ENCODE data around the gene CLIP1.

GRCh38 chr12:122327494-122328385, 94.7 kb downstream of the CLIP1 start:
- TF ChIP-seq POLR2A (IDR thresholded peaks at IDR 0.05) (no peak), CTCF (IDR thresholded peaks at IDR 0.05) (no peak)

All from Peyer's patch (tissue), 4 donors.